ENCODE data around the gene GALNTL6.
"Not testable (repeated sequence)": the region's sequence is repeated elsewhere in the genome, so short reads cannot be mapped to it uniquely, and the experiment has no call there.

The GALNTL6 gene

GRCh38 chr4:172963498-172964294 lies 1150.5 kb downstream of the GALNTL6 start:
- no peak for DNase-seq

- DNase-seq = not testable (repeated sequence)
Observed at GRCh38 chr4:172970189-172970588, 1157.0 kb downstream of the GALNTL6 start.

- no peak for DNase-seq
Observed at GRCh38 chr4:172974586-172974985, 1161.4 kb downstream of the GALNTL6 start.

- no peak for DNase-seq
Observed at GRCh38 chr4:172975651-172976229, 1162.5 kb downstream of the GALNTL6 start.

- not testable (repeated sequence) for DNase-seq
Observed at GRCh38 chr4:172977491-172978041, 1164.4 kb downstream of the GALNTL6 start.

GRCh38 chr4:172978848-172979247 lies 1165.6 kb downstream of the GALNTL6 start:
- DNase-seq = no peak

- DNase-seq = no peak
Observed at GRCh38 chr4:172979332-172979731, 1166.1 kb downstream of the GALNTL6 start.

- DNase-seq = no peak
Observed at GRCh38 chr4:172980219-172980618, 1167.0 kb downstream of the GALNTL6 start.

GRCh38 chr4:172982151-172982590 lies 1169.0 kb downstream of the GALNTL6 start:
- DNase-seq = no peak

- no peak for DNase-seq
Observed at GRCh38 chr4:172983014-172983413, 1169.8 kb downstream of the GALNTL6 start.

GRCh38 chr4:172983631-172984030 lies 1170.4 kb downstream of the GALNTL6 start:
- no peak for DNase-seq

GRCh38 chr4:172985552-172985951 lies 1172.3 kb downstream of the GALNTL6 start:
- DNase-seq = no peak

- no peak for DNase-seq
Observed at GRCh38 chr4:172986114-172986513, 1172.9 kb downstream of the GALNTL6 start.

- DNase-seq = no peak
Observed at GRCh38 chr4:172989984-172990820, 1177.0 kb downstream of the GALNTL6 start.

- no peak for DNase-seq
Observed at GRCh38 chr4:172992648-172993378, 1179.6 kb downstream of the GALNTL6 start.

GRCh38 chr4:172995161-172995560 lies 1182.0 kb downstream of the GALNTL6 start:
- no peak for DNase-seq

GRCh38 chr4:172995704-172996103 lies 1182.5 kb downstream of the GALNTL6 start:
- no peak for DNase-seq

- no peak for DNase-seq
Observed at GRCh38 chr4:172996571-172997216, 1183.5 kb downstream of the GALNTL6 start.

GRCh38 chr4:172997217-172997609 lies 1184.0 kb downstream of the GALNTL6 start:
- DNase-seq = no peak

- DNase-seq = no peak
Observed at GRCh38 chr4:172997856-172998255, 1184.7 kb downstream of the GALNTL6 start.

GRCh38 chr4:172998527-172999469 lies 1185.6 kb downstream of the GALNTL6 start:
- no peak for DNase-seq
